CD8-positive, alpha-beta memory T cell (primary cell): ENCODE data around the gene AGPAT2. TPM values are rescaled to one million over a fixed set of nuclear protein-coding genes. Genes with fewer than 3 reads are reported as not detected.
A peak's percentile ranks its signal among the peaks of the same experiment; 100 is the strongest.

Experiments
- CTCF ChIA-PET: fragments of 350-600 bp; sonication (Branson Sonifier 250); formaldehyde crosslinking; loops from one replicate; lab custom pipeline; 2021; ENCODE audit warnings: antibody characterized with exemption; lab: Charles Lee
- POLR2A ChIA-PET: fragments of 350-600 bp; sonication (Branson Sonifier 250); formaldehyde crosslinking; loops from one replicate; lab custom pipeline; 2021; ENCODE audit warnings: antibody characterized with exemption; lab: Charles Lee
- DNase-seq, 5 donors: peaks; one replicate each; pipeline versions ENCODE4 v3.0.0 to v3.0.0-alpha.2; 2020 to 2022; ENCODE audit warnings: mixed read lengths in 1 of 5
- H3K27ac ChIP-seq: one replicate; pipeline ENCODE4 v1.7.0; 2013; ENCODE audit warnings: low read depth, mild to moderate bottlenecking, low read length, moderate library complexity
- H3K27me3 ChIP-seq: 2 replicates; pipeline ENCODE4 v1.7.0; 2013; ENCODE audit warnings: low read length, mild to moderate bottlenecking; ENCODE audit not compliant: insufficient read depth, poor library complexity, severe bottlenecking
- H3K36me3 ChIP-seq: 2 replicates; pipeline ENCODE4 v1.7.0; 2013; ENCODE audit warnings: mild to moderate bottlenecking, low read length, moderate library complexity; ENCODE audit not compliant: insufficient read depth
- H3K4me1 ChIP-seq: 2 replicates; pipeline ENCODE4 v1.7.0; 2013; ENCODE audit warnings: mild to moderate bottlenecking, low read length, moderate library complexity; ENCODE audit not compliant: insufficient read depth
- H3K4me3 ChIP-seq: 2 replicates; pipeline ENCODE4 v1.7.0; 2013; ENCODE audit warnings: mild to moderate bottlenecking, low read length
- H3K9me3 ChIP-seq: 2 replicates; pipeline ENCODE4 v1.7.0; 2013; ENCODE audit warnings: mild to moderate bottlenecking, low read length
- H3K27ac Mint-ChIP-seq, 8 donors: one replicate each; pipeline ENCODE4 v1.8.0; 2020 to 2021; ENCODE audit warnings: mixed read lengths in 8 of 8, mild to moderate bottlenecking in 6 of 8, inconsistent platforms in 3 of 8, moderate library complexity in 3 of 8
- H3K27me3 Mint-ChIP-seq, 2 donors: one replicate each; pipeline ENCODE4 v1.8.0; 2020 to 2021; ENCODE audit warnings: mixed read lengths in 2 of 2, mild to moderate bottlenecking in 1 of 2, moderate library complexity in 1 of 2
- H3K36me3 Mint-ChIP-seq, 3 donors: one replicate each; pipeline ENCODE4 v1.8.0; 2020 to 2021; ENCODE audit warnings: mixed read lengths in 3 of 3, inconsistent platforms in 1 of 3, mild to moderate bottlenecking in 1 of 3
- H3K4me1 Mint-ChIP-seq, 3 donors: one replicate each; pipeline ENCODE4 v1.8.0; 2020 to 2021; ENCODE audit warnings: mixed read lengths in 3 of 3, inconsistent platforms in 1 of 3, mild to moderate bottlenecking in 1 of 3
- H3K4me3 Mint-ChIP-seq, 7 donors: one replicate each; pipeline ENCODE4 v1.8.0; 2020 to 2021; ENCODE audit warnings: mixed read lengths in 7 of 7, mild to moderate bottlenecking in 6 of 7, moderate library complexity in 4 of 7, inconsistent platforms in 2 of 7
- H3K9me3 Mint-ChIP-seq, 5 donors: one replicate each; pipeline ENCODE4 v1.8.0; 2020 to 2022; ENCODE audit warnings: mixed read lengths in 5 of 5, mild to moderate bottlenecking in 3 of 5, moderate library complexity in 2 of 5, inconsistent platforms in 1 of 5
- polyA plus RNA-seq: library from polyadenylated mRNA; unstranded; fragments of 300-500 nt; fragmentation: Illumina TruSeq; gene quantifications from one replicate; pipeline ENCODE4 v1.2.3, GENCODE V29; 2021
- total RNA-seq, 2 experiments: library from RNA; stranded (reverse); gene quantifications; one replicate each; pipeline ENCODE4 v1.2.3, GENCODE V29; 2021

AGPAT2 gene
- total and polyA plus RNA-seq, 3 experiments from 2014 or later = 17.4 to 32.5 (median 18.4) TPM

DNA sequence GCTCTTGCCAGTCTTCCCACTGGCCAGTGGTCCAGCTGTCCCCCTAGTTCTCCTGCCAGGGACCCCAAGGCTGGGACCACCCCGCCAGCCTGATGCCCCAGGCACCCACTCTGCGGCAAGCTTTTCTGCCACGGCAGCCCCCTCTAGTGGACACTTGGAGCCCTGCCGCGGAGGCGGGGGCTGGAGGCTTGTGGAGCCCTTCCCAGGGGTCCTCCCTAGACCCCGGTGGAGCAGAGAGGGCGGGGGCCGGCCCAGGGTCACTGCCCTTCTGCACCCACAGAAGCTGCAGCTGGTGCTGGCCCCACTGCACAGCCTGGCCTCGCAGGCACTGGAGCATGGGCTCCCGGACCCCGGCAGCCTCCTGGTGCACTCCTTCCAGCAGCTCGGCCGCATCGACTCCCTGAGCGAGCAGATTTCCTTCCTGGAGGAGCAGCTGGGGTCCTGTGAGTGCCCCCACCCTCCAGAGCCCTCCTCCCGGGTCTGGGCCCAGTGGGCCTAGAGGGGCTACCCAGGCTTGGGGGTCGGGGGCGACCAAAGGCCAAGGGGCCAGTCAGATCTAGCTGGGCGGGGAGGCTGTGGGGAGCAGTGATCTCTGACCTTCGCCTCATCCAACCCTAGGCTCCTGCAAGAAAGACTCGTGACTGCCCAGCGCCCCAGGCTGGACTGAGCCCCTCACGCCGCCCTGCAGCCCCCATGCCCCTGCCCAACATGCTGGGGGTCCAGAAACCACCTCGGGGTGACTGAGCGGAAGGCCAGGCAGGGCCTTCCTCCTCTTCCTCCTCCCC, 15.4 kb downstream of the AGPAT2 start:
- POLR2A ChIA-PET = no interaction called here
- CTCF ChIA-PET = interaction anchor here (0.8 to 2.1 kb wide), 13 partner anchors 8 to 187 kb away, joined by 3 to 7 read pairs (median 3); no protein-coding TSS in a partner anchor
- Histone ChIP-seq H3K4me1 (no peaks in the 10 kb centered on the region), H3K27ac (no peak overlapping the region), H3K36me3 (no peaks in the 10 kb centered on the region), H3K27me3 (no peaks in the 10 kb centered on the region), H3K9me3 (no peaks in the 10 kb centered on the region), H3K4me3 (no peak overlapping the region)
- Mint-ChIP-seq H3K4me3 (no peak overlapping the region), H3K4me1 (peaks cover 0 to 3% (median 2%) of the 10 kb centered on the region in 3 donors), H3K27ac (no peak overlapping the region), H3K36me3 (peaks cover 0 to 8% (median 0%) of the 10 kb centered on the region in 3 donors), H3K9me3 (no peaks in the 10 kb centered on the region), H3K27me3 (peaks cover 3 to 8% of the 10 kb centered on the region in 2 donors)
- DNase-seq = peak in 3 of 5 donors; percentile 24 to 62 (median 30)

DNA sequence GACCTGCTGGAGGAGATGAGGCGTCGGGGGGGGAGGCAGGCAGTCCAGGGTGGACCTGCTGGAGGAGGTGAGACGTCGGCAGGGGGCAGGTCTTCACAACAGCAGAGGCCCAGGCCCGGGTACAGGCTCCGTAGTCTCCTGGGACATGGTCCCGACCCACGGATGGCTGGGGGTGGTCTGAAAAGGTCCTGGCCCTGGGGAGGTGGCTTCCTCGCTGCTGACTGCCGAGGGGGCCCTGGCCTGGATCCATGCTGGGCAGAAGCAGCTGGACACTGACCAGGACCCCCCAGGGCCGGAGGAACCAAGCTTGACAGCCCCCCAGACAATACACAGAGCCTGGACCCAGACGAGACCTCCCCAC, 16.0 kb downstream of the AGPAT2 start:
- Mint-ChIP-seq H3K27me3 (peaks cover 5 to 13% of the 10 kb centered on the region in 2 donors), H3K9me3 (no peaks in the 10 kb centered on the region), H3K36me3 (peaks cover 0 to 7% (median 0%) of the 10 kb centered on the region in 3 donors), H3K4me1 (peaks cover 0 to 6% (median 2%) of the 10 kb centered on the region in 3 donors), H3K4me3 (no peak overlapping the region), H3K27ac (no peak overlapping the region)
- no peaks in the 10 kb centered on the region for H3K27me3 ChIP-seq
- DNase-seq = no peak
- no peak overlapping the region for H3K4me3 ChIP-seq
- ChIA-PET CTCF (interaction anchor here (0.8 to 2.1 kb wide), 11 partner anchors 7 to 187 kb away, joined by 3 to 7 read pairs (median 3); no protein-coding TSS in a partner anchor), POLR2A (no interaction called here)
- no peaks in the 10 kb centered on the region for H3K4me1 ChIP-seq
- no peaks in the 10 kb centered on the region for H3K36me3 ChIP-seq
- H3K27ac ChIP-seq = no peak overlapping the region
- no peaks in the 10 kb centered on the region for H3K9me3 ChIP-seq

DNA sequence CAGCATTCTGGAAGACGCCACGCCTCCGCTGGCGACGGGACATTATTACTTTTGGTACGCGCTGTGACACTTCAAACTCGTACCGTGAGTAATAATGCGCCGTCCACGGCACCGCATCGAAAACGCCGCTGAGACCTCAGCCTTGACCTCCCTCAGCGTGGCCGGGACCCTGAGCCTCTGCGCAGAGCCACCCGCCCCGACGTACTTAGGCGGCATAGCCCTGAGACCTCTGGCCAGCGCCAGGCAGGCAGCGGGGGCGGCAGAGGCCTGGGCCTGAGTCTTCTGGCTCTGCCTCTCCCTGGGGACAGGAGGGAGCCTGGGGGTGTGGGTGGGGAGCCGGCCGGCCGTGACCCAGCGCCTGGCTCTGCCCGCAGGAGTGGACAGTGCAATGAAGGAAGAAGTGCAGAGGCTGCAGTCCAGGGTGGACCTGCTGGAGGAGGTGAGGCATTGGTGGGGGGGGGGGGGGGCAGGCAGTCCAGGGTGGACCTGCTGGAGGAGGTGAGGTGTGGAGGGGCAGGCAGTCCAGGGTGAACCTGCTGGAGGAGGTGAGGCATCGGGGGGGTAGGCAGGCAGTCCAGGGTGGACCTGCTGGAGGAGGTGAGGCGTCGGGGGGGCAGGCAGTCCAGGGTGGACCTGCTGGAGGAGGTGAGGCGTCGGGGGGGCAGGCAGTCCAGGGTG, 16.5 kb downstream of the AGPAT2 start:
- POLR2A ChIA-PET = no interaction called here
- Mint-ChIP-seq H3K36me3 (peaks cover 0 to 7% (median 0%) of the 10 kb centered on the region in 3 donors), H3K27me3 (peaks cover 5 to 13% of the 10 kb centered on the region in 2 donors), H3K4me3 (no peak overlapping the region), H3K4me1 (peaks cover 0 to 6% (median 2%) of the 10 kb centered on the region in 3 donors), H3K9me3 (no peaks in the 10 kb centered on the region), H3K27ac (no peak overlapping the region)
- Histone ChIP-seq H3K27me3 (no peaks in the 10 kb centered on the region), H3K27ac (no peak overlapping the region), H3K4me1 (no peaks in the 10 kb centered on the region), H3K4me3 (no peak overlapping the region), H3K36me3 (no peaks in the 10 kb centered on the region), H3K9me3 (no peaks in the 10 kb centered on the region)
- CTCF ChIA-PET = interaction anchor here (0.8 to 2.1 kb wide), 6 partner anchors 11 to 186 kb away, joined by 3 to 7 read pairs (median 4); no protein-coding TSS in a partner anchor
- no peak for DNase-seq

- H3K27ac ChIP-seq = no peak overlapping the region
- CTCF ChIA-PET = no interaction called here
- H3K4me3 Mint-ChIP-seq = no peak overlapping the region
These were observed 17.3 kb downstream of the AGPAT2 start for GRCh38 chr9:136669791-136670464.

DNA sequence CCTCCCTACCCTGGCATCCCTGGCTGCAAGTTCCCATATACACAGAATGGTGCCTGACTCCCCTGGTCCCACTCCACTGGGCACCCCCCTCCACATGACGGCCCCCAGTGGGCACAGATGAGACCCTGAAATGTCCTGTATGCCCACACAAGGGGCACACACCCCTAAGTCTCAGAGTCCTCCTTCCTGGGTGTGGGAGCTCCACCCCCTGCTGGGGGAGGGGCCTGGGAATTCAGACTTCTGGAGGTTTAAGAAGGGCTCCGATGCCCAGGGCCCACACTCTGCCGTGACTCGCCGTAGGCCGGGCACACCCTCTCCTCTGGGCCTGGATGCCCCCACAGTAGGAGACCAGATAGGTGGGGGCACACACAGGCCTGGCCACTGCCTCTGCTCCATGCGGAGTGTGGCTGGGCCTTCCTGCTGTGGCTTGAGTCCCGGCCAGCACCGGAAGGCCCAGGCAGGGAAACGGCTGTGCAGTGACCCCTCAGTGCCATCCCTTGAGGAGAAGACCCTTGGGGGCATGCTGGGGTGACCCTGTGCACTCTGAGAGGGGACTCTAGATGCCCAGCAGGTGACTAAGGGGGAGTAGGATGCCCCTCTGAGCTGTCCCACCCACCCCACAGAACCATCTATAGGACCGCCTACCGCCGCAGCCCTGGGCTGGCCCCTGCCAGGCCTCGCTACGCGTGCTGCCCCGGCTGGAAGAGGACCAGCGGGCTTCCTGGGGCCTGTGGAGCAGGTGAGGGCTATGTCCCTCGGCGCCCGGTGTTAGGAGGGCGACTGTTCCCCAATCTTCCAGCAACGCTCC, 18.1 kb downstream of the AGPAT2 start:
- Histone ChIP-seq H3K4me1 (no peaks in the 10 kb centered on the region), H3K36me3 (no peaks in the 10 kb centered on the region), H3K27ac (no peak overlapping the region), H3K9me3 (no peaks in the 10 kb centered on the region), H3K27me3 (peaks cover 7% of the 10 kb centered on the region), H3K4me3 (no peak overlapping the region)
- H3K4me3 Mint-ChIP-seq = peak overlapping the region in 1 of 7 donors; percentile 69
- CTCF ChIA-PET = no interaction called here
- H3K36me3 Mint-ChIP-seq = peaks cover 0 to 2% (median 0%) of the 10 kb centered on the region in 3 donors
- H3K27me3 Mint-ChIP-seq = peaks cover 5 to 20% of the 10 kb centered on the region in 2 donors
- DNase-seq = no peak
- H3K9me3 Mint-ChIP-seq = peaks cover 0 to 1% (median 0%) of the 10 kb centered on the region in 5 donors
- H3K27ac Mint-ChIP-seq = no peak overlapping the region
- POLR2A ChIA-PET = no interaction called here
- peaks cover 0 to 13% (median 6%) of the 10 kb centered on the region in 3 donors for H3K4me1 Mint-ChIP-seq

More at GRCh38 chr9:136669791-136670464, 17.3 kb downstream of the AGPAT2 start:
- H3K9me3 Mint-ChIP-seq = no peaks in the 10 kb centered on the region
- H3K27me3 ChIP-seq = peaks cover 3% of the 10 kb centered on the region
- H3K9me3 ChIP-seq = no peaks in the 10 kb centered on the region
- no peak for DNase-seq
- no peaks in the 10 kb centered on the region for H3K4me1 ChIP-seq
- H3K27me3 Mint-ChIP-seq = peaks cover 5 to 16% of the 10 kb centered on the region in 2 donors
- peaks cover 0 to 10% (median 5%) of the 10 kb centered on the region in 3 donors for H3K4me1 Mint-ChIP-seq
- H3K36me3 ChIP-seq = no peaks in the 10 kb centered on the region
- H3K36me3 Mint-ChIP-seq = peaks cover 0 to 7% (median 0%) of the 10 kb centered on the region in 3 donors
- POLR2A ChIA-PET = no interaction called here
- H3K4me3 ChIP-seq = no peak overlapping the region
- no peak overlapping the region for H3K27ac Mint-ChIP-seq

GRCh38 chr9:136667940-136668760, 19.1 kb downstream of the AGPAT2 start:
- H3K4me1 Mint-ChIP-seq = peaks cover 0 to 13% (median 6%) of the 10 kb centered on the region in 3 donors
- H3K27me3 ChIP-seq = peaks cover 11% of the 10 kb centered on the region
- peak overlapping the region in 1 of 7 donors; percentile 61 for H3K4me3 Mint-ChIP-seq
- no peak overlapping the region for H3K27ac ChIP-seq
- H3K4me3 ChIP-seq = no peak overlapping the region
- CTCF ChIA-PET = no interaction called here
- H3K27me3 Mint-ChIP-seq = peaks cover 7 to 22% of the 10 kb centered on the region in 2 donors
- H3K4me1 ChIP-seq = no peaks in the 10 kb centered on the region
- no peak for DNase-seq
- H3K9me3 Mint-ChIP-seq = peaks cover 0 to 2% (median 0%) of the 10 kb centered on the region in 5 donors
- no peak overlapping the region for H3K27ac Mint-ChIP-seq
- H3K9me3 ChIP-seq = no peaks in the 10 kb centered on the region
- H3K36me3 Mint-ChIP-seq = no peaks in the 10 kb centered on the region
- H3K36me3 ChIP-seq = no peaks in the 10 kb centered on the region
- POLR2A ChIA-PET = no interaction called here
